A549 (cell line): Measurements from ENCODE around the gene ADK. TPM values are rescaled to one million over a fixed set of nuclear protein-coding genes. Genes with fewer than 3 reads are reported as not detected.
"Not testable (repeated sequence)": the region's sequence is repeated elsewhere in the genome, so short reads cannot be mapped to it uniquely, and the experiment has no call there.

Experiments used
- ATAC-seq, 2 experiments: fragments of 200-7000 bp in 1 of 2; fragments of >200 bp in 1 of 2; cut with Nextera tagmentation in 1 of 2; cut with Tn5 transposase in 1 of 2; 3 replicates each; pipeline versions ENCODE4 v1.8.0 to v1.9.1; 2018 to 2020; ENCODE audit warnings: mild to moderate bottlenecking in 1 of 2, moderate library complexity in 1 of 2
- CTCF ChIA-PET: fragments of 300-600 bp; sonication (Branson Sonifier 250); formaldehyde crosslinking; extraction: SDS; loops from one replicate; lab custom pipeline; 2021; ENCODE audit warnings: antibody characterized with exemption, inconsistent platforms; lab: Yijun Ruan, JAX
- POLR2A ChIA-PET: fragments of 350-600 bp; formaldehyde crosslinking; extraction: SDS; loops from one replicate; lab custom pipeline; 2021; ENCODE audit warnings: antibody characterized with exemption, inconsistent platforms; lab: Yijun Ruan, JAX
- DNase-seq, 2 experiments: peaks; one replicate each; pipeline versions ENCODE4 v3.0.0 to v3.0.0-alpha.2; 2011 to 2016; ENCODE audit warnings: low read depth in 1 of 2, low spot score in 1 of 2
- FAIRE-seq: peaks from 2 replicates; lab custom pipeline; 2011; peaks lifted over from hg19 to GRCh38; lab: Jason Lieb, UNC
- H3K27ac ChIP-seq, 2 experiments: fragments of >200 bp; sonication (Bioruptor Twin); formaldehyde crosslinking; 3 replicates each; pipeline ENCODE4 v1.5.1; 2016 to 2017
- H3K4me1 ChIP-seq: fragments of >200 bp; sonication (Bioruptor Twin); formaldehyde crosslinking; 3 replicates; pipeline ENCODE4 v1.6.1; 2016
- H3K4me2 ChIP-seq: fragments of >200 bp; sonication (Bioruptor Twin); formaldehyde crosslinking; 3 replicates; pipeline ENCODE4 v1.6.1; 2016
- H3K4me3 ChIP-seq: fragments of >200 bp; sonication (Bioruptor Twin); formaldehyde crosslinking; 3 replicates; pipeline ENCODE4 v1.5.1; 2016
- H3K9me3 ChIP-seq: fragments of >200 bp; sonication (Bioruptor Twin); formaldehyde crosslinking; 3 replicates; pipeline ENCODE4 v1.6.1; 2016
- CEBPB ChIP-seq, 2 experiments: fragments of >200 bp in 1 of 2; sonication (Bioruptor Twin) in 1 of 2; formaldehyde crosslinking in 1 of 2; IDR thresholded peaks; 2 replicates each; pipeline ENCODE4 v1.6.1; 2012 to 2016
- EHF ChIP-seq: fragments of 250-450 bp; sonication (Bioruptor Pico); IDR thresholded peaks from 2 replicates; pipeline ENCODE4 v1.5.0; 2020; ENCODE audit warnings: mild to moderate bottlenecking
- EHMT2 ChIP-seq: fragments of 200-600 bp; sonication (generic); IDR thresholded peaks from 2 replicates; pipeline ENCODE4 v1.6.1; 2016; ENCODE audit warnings: antibody characterized with exemption, low read depth, mild to moderate bottlenecking, moderate library complexity
- FOSL2 ChIP-seq, 2 experiments: fragments of 450-650 bp in 1 of 2; fragments of >200 bp in 1 of 2; sonication (Bioruptor Twin) in 1 of 2; formaldehyde crosslinking; IDR thresholded peaks; 2 replicates each; pipeline versions ENCODE4 v1.5.0 to v1.6.1; 2016 to 2020; ENCODE audit warnings: mild to moderate bottlenecking in 1 of 2, moderate library complexity in 1 of 2
- FOXS1 ChIP-seq: fragments of 250-450 bp; sonication (Bioruptor Pico); IDR thresholded peaks from 2 replicates; pipeline ENCODE4 v1.5.0; 2020; ENCODE audit warnings: mild to moderate bottlenecking, moderate library complexity
- HES2 ChIP-seq: fragments of >200 bp; sonication (Bioruptor Twin); formaldehyde crosslinking; IDR thresholded peaks from 2 replicates; pipeline ENCODE4 v1.6.1; 2016
- HEYL ChIP-seq: fragments of 250-450 bp; sonication (Bioruptor Pico); IDR thresholded peaks from 2 replicates; pipeline ENCODE4 v1.8.0; 2021; ENCODE audit warnings: mild to moderate bottlenecking, moderate library complexity
- HMGXB4 ChIP-seq: fragments of 250-450 bp; sonication (Bioruptor Pico); IDR thresholded peaks from 2 replicates; pipeline ENCODE4 v1.5.0; 2021; ENCODE audit warnings: mild to moderate bottlenecking, moderate library complexity, borderline replicate concordance
- JUN ChIP-seq, 2 experiments: fragments of >200 bp; sonication (Bioruptor Twin); formaldehyde crosslinking; IDR thresholded peaks; 2 replicates in 1 of 2; 3 replicates in 1 of 2; pipeline ENCODE4 v1.6.1; 2016 to 2017
- KDM5A ChIP-seq: fragments of 200-600 bp; sonication (generic); IDR thresholded peaks from 2 replicates; pipeline ENCODE4 v1.6.1; 2016; ENCODE audit warnings: antibody characterized with exemption, mild to moderate bottlenecking
- MAFK ChIP-seq: fragments of 450-650 bp; IDR thresholded peaks from 2 replicates; pipeline ENCODE4 v1.6.1; 2014; ENCODE audit not compliant: partially characterized antibody
- MYC ChIP-seq: IDR thresholded peaks from 2 replicates; pipeline ENCODE4 v1.6.1; 2012; ENCODE audit warnings: mild to moderate bottlenecking, inconsistent platforms, low read length, improper control_type of control experiment, borderline replicate concordance
- NPAS2 ChIP-seq: fragments of 250-450 bp; sonication (Bioruptor Pico); IDR thresholded peaks from 2 replicates; pipeline ENCODE4 v1.8.0; 2022; ENCODE audit warnings: mild to moderate bottlenecking, moderate library complexity, borderline replicate concordance
- NR3C1 ChIP-seq: fragments of >200 bp; sonication (Bioruptor Twin); formaldehyde crosslinking; IDR thresholded peaks from 3 replicates; pipeline ENCODE4 v1.6.1; 2017
- PHF8 ChIP-seq: fragments of 200-600 bp; sonication (generic); IDR thresholded peaks from 2 replicates; pipeline ENCODE4 v1.6.1; 2016; ENCODE audit warnings: low read depth, mild to moderate bottlenecking, antibody characterized with exemption, moderate library complexity, borderline replicate concordance
- POLR2A ChIP-seq: IDR thresholded peaks from 2 replicates; pipeline ENCODE4 v1.6.1; 2012; ENCODE audit warnings: mild to moderate bottlenecking, low read length
- REST ChIP-seq: fragments of 200-600 bp; sonication (generic); IDR thresholded peaks from 2 replicates; pipeline ENCODE4 v1.6.1; 2016; ENCODE audit warnings: antibody characterized with exemption, mild to moderate bottlenecking, moderate library complexity
- TP53 ChIP-seq: fragments of 250-450 bp; sonication (Bioruptor Pico); IDR thresholded peaks from 2 replicates; pipeline ENCODE4 v1.5.0; 2021; ENCODE audit warnings: mild to moderate bottlenecking, moderate library complexity
- ZNF302 ChIP-seq: fragments of 250-450 bp; sonication (Bioruptor Pico); IDR thresholded peaks from 2 replicates; pipeline ENCODE4 v1.9.0; 2021; ENCODE audit warnings: inconsistent platforms, mild to moderate bottlenecking, moderate library complexity
- ZSCAN20 ChIP-seq: fragments of 250-450 bp; sonication (Bioruptor Pico); IDR thresholded peaks from 2 replicates; pipeline ENCODE4 v1.8.0; 2022; ENCODE audit warnings: mild to moderate bottlenecking, moderate library complexity
- WGBS: methylation state at CpG from one replicate; pipeline ENCODE4 v1.1.6; 2017; ENCODE audit errors: missing lambda C conversion rate; 5-methylcytosine and 5-hydroxymethylcytosine counted together
- polyA plus RNA-seq, 4 experiments: library from polyadenylated mRNA; depleted of rRNA in 3 of 4; stranded (reverse); fragments of >200 nt; fragmentation: RNase III in 1 of 4; extraction: RNeasy Plus Mini Kit Qiagen cat#74134 plus additional on column Dnase treatment in 1 of 4; gene quantifications; 2 replicates in 3 of 4; 3 replicates in 1 of 4; pipeline ENCODE4 v1.2.3, GENCODE V29; 2011 to 2017

ADK gene
- polyA plus RNA-seq, 2 of the 4 experiments (the other 2 are of a cell fraction), result 35.8 to 40.7 TPM

GRCh38 chr10:74145133-74145532 is 5.9 kb upstream of the ADK start:
- no peak overlapping the region for H3K4me2 ChIP-seq
- FAIRE-seq (no peak), DNase-seq (no peak), ATAC-seq (no peak)
- WGBS, result 49% methylated on average over 2 of the region's 2 CpGs
- no peak overlapping the region for H3K27ac ChIP-seq
- POLR2A ChIA-PET, result no interaction called here
- H3K4me1 ChIP-seq, result peaks cover 16% of the 10 kb centered on the region; the same call in 2 of the 3 replicates
- H3K4me3 ChIP-seq, result no peak overlapping the region
- TF ChIP-seq NR3C1, result no peak
- TF ChIP-seq FOXS1 (CRISPR knock-in tag), result 0 out of 2 replicates have a peak, but pooled peaks have one; percentile 25
- TF ChIP-seq, all 56 proteins: peak for 1
- CTCF ChIA-PET, result interaction anchor here (0.7 to 3.5 kb wide), 3 partner anchors 15 to 89 kb away, joined by 3 to 14 read pairs (median 4); no protein-coding TSS in a partner anchor
- no peaks in the 10 kb centered on the region for H3K9me3 ChIP-seq

- 91% methylated on average over 10 of the region's 10 CpGs for WGBS
- CTCF ChIA-PET, result interaction anchor here (1.4 kb wide), 1 partner anchor 67 kb away, joined by 4 read pairs; no protein-coding TSS in a partner anchor
Observed at GRCh38 chr10:74146980-74147379, 4.0 kb upstream of the ADK start.

GRCh38 chr10:74150204-74150989 is 624 bp upstream of the ADK start, which contains the start of gene AP3M1:
Gene AP3M1, minus strand, starts transcription at chr10:74150828. Its CDS starts 12,449 bp downstream, at chr10:74138379.
- peak within 1 kb of the TSS; percentile 83 to 88 for H3K27ac ChIP-seq
- WGBS, result 1% methylated on average over 29 of the region's 32 CpGs
- ATAC-seq, result peak; percentile 74 to 77
- ChIA-PET POLR2A (interaction anchor here (1.7 to 2.1 kb wide), 2 partner anchors 26 to 84 kb away, joined by 5 to 11 read pairs; no protein-coding TSS in a partner anchor), CTCF (interaction anchor here (0.6 to 2.0 kb wide), 9 partner anchors 12 to 937 kb away, joined by 3 to 7 read pairs (median 4); no protein-coding TSS in a partner anchor)
- H3K9me3 ChIP-seq, result no peaks in the 10 kb centered on the region
- peak in 1 of 2 experiments; percentile 89 for DNase-seq
- peak within 1 kb of the TSS; percentile 86 for H3K4me3 ChIP-seq
- peak within 1 kb of the TSS; percentile 93 for H3K4me2 ChIP-seq
- peaks cover 30% of the 10 kb centered on the region for H3K4me1 ChIP-seq
- no peak for FAIRE-seq
- TF ChIP-seq HMGXB4 (CRISPR knock-in tag) (no peak), PHF8 (peak; percentile 67), HEYL (no peak), JUN (IDR thresholded peaks at IDR 0.05) (peak; percentile 74 to 77; a peak in 2 of 5 replicates), NPAS2 (CRISPR knock-in tag) (no peak), KDM5A (peak; percentile 51; the same call in 1 of the 2 replicates), TP53 (CRISPR knock-in tag) (no peak), POLR2A (peak; percentile 49), EHF (CRISPR knock-in tag) (no peak), ZNF302 (CRISPR knock-in tag) (no peak), HES2 (no peak), EHMT2 (no peak), REST (no peak), ZSCAN20 (CRISPR knock-in tag) (no peak), MYC (0 out of 2 replicates have a peak, but pooled peaks have one; percentile 52), CEBPB (IDR thresholded peaks at IDR 0.05) (no peak), MAFK (no peak), FOSL2 (IDR thresholded peaks at IDR 0.05) (no peak), FOSL2 (CRISPR knock-in tag; IDR thresholded peaks at IDR 0.05) (0 out of 2 replicates have a peak, but pooled peaks have one; percentile 10)
- TF ChIP-seq, all 56 proteins: peak for 6

More at GRCh38 chr10:74146980-74147379, 4.0 kb upstream of the ADK start:
- H3K27ac ChIP-seq, FAIRE-seq, ATAC-seq, H3K4me3 ChIP-seq, H3K9me3 ChIP-seq, DNase-seq, H3K4me2 ChIP-seq, POLR2A ChIA-PET: not testable (repeated sequence)
- H3K4me1 ChIP-seq, result peaks cover 17% of the 10 kb centered on the region; the same call in 2 of the 3 replicates
